ENCODE measurements around the gene PDLIM4.

The PDLIM4 gene

DNA sequence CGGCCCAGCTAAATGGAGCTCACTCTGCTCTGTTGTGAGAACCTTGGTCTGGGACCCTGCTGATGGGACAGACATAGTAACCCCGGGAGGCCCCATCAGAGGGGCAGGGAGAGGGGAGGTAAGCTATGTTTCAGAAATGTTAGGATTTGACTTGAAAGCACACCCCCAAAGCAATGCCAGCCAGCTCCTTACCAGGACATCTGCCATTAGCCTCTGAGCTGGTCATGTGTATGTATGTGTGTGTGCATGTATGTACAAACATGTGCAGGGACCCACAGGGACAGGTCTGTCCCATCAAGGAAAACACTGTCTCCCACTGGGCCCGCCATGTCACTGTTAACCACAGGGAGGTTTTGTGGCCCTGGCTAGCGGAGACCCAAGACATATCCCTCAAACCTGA lies 51.2 kb downstream of the PDLIM4 start:
- DNase-seq (ENCODE audit: extremely low spot score) = no peak
- POLR2A ChIA-PET = interaction anchor here (1.6 kb wide), 1 partner anchor 15 kb away, joined by 5 read pairs; the partner anchor contains the start of gene SLC22A4
- TF ChIP-seq SP1 (IDR thresholded peaks at IDR 0.05) (no peak), BHLHE40 (IDR thresholded peaks at IDR 0.05; ENCODE audit: borderline replicate concordance) (no peak), ARNT (IDR thresholded peaks at IDR 0.05) (no peak), HDGF (IDR thresholded peaks at IDR 0.05; ENCODE audit: borderline replicate concordance) (no peak), CTBP1 (IDR thresholded peaks at IDR 0.05; ENCODE audit: borderline replicate concordance) (no peak), FOXM1 (IDR thresholded peaks at IDR 0.05; ENCODE audit: borderline replicate concordance) (no peak), ELF4 (IDR thresholded peaks at IDR 0.05) (no peak), NFRKB (IDR thresholded peaks at IDR 0.05) (no peak)
- CTCF ChIA-PET = no interaction called here

DNA sequence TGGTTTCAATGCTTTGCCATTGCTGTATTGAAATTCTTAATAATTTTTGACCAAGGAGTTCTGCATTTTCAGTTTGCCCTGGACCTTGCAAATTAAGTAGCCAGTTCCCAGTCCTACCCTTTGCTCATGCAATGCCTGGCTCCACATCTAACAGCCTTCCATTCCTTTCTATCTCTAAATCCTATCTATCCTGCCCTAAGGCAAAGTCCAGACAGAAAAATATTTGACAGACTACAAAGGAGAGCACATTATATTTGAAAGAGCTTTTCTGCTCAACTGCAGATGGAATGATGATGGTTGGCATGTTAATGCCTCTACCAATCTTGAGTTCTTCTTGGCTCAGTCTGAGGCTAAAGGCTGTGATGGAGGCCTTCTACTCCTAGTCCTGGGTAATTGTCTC lies 52.2 kb downstream of the PDLIM4 start:
- ChIA-PET CTCF (no interaction called here), POLR2A (interaction anchor here (1.0 to 1.6 kb wide), 2 partner anchors 15 to 60 kb away, joined by 3 read pairs; partner anchors contain the start of genes SLC22A4 and SLC22A5)

DNA sequence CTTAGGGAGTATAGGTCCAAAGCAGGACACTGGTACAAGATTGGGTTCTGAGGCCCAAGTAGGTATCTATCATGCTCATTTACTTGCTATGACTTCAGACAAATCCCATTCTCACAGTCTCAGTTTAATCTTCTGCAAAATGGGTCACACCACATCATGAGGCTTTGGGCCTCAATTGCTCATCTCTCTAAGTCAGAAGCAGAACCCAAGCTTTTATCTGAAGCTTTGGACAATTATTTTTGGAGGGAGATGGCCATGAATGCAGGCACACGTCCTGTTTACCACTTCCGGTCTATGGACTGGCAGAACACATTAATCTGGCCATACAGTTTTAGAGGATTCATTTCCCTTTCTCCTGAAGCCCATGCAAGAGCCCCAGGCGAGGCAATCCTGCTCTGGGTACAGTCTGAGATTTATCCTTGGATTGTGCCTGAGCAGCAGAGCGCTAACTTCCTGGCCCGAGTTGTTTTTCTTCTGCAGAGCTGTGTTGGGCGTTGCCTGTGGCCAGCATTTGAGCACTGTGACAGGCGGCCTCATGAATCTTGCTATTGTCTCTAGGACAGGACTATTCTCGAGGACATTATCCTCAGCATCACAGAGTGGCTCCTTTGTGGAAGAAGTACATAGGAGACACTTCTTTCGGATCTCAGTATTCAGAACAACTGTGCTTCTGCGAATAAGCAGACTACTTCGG lies 52.8 kb downstream of the PDLIM4 start:
- ChIA-PET POLR2A (interaction anchor here (1.0 to 1.7 kb wide), 3 partner anchors 16 to 59 kb away, joined by 3 to 9 read pairs (median 3); partner anchors contain the start of genes SLC22A4 and SLC22A5), CTCF (no interaction called here)
- TF ChIP-seq SUZ12 (IDR thresholded peaks at IDR 0.05) (no peak), ZNF384 (IDR thresholded peaks at IDR 0.05) (no peak), LEF1 (IDR thresholded peaks at IDR 0.05; ENCODE audit: borderline replicate concordance) (no peak), ELF4 (IDR thresholded peaks at IDR 0.05) (no peak), FOXK2 (IDR thresholded peaks at IDR 0.05) (no peak), BHLHE40 (IDR thresholded peaks at IDR 0.05; ENCODE audit: borderline replicate concordance) (no peak), L3MBTL2 (conservative IDR thresholded peaks at IDR 0.05) (no peak), FOXA1 (IDR thresholded peaks at IDR 0.05) (no peak), FOXM1 (IDR thresholded peaks at IDR 0.05; ENCODE audit: borderline replicate concordance) (no peak), TARDBP (IDR thresholded peaks at IDR 0.05) (no peak), SP1 (IDR thresholded peaks at IDR 0.05) (no peak), ARNT (IDR thresholded peaks at IDR 0.05) (no peak), HDGF (IDR thresholded peaks at IDR 0.05; ENCODE audit: borderline replicate concordance) (no peak), CTBP1 (IDR thresholded peaks at IDR 0.05; ENCODE audit: borderline replicate concordance) (no peak), NFRKB (IDR thresholded peaks at IDR 0.05) (no peak)
- TF ChIP-seq, protein P1, sequence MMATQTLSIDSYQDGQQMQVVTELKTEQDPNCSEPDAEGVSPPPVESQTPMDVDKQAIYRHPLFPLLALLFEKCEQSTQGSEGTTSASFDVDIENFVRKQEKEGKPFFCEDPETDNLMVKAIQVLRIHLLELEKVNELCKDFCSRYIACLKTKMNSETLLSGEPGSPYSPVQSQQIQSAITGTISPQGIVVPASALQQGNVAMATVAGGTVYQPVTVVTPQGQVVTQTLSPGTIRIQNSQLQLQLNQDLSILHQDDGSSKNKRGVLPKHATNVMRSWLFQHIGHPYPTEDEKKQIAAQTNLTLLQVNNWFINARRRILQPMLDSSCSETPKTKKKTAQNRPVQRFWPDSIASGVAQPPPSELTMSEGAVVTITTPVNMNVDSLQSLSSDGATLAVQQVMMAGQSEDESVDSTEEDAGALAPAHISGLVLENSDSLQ (IDR thresholded peaks at IDR 0.05) = no peak
- DNase-seq (ENCODE audit: extremely low spot score) = no peak

More for the DNA sequence above, 52.2 kb downstream of the PDLIM4 start:
- no peak for DNase-seq (ENCODE audit: extremely low spot score)
- TF ChIP-seq HDGF (IDR thresholded peaks at IDR 0.05; ENCODE audit: borderline replicate concordance) = no peak
- TF ChIP-seq SP1 (IDR thresholded peaks at IDR 0.05) = no peak
- TF ChIP-seq FOXA1 (IDR thresholded peaks at IDR 0.05) = no peak
- TF ChIP-seq, protein P1 (IDR thresholded peaks at IDR 0.05) = no peak
- TF ChIP-seq NFRKB (IDR thresholded peaks at IDR 0.05) = no peak
- no peak for TF ChIP-seq L3MBTL2 (conservative IDR thresholded peaks at IDR 0.05)
- TF ChIP-seq FOXK2 (IDR thresholded peaks at IDR 0.05) = no peak
- no peak for TF ChIP-seq LEF1 (IDR thresholded peaks at IDR 0.05; ENCODE audit: borderline replicate concordance)
- no peak for TF ChIP-seq SUZ12 (IDR thresholded peaks at IDR 0.05)
- TF ChIP-seq ZNF384 (IDR thresholded peaks at IDR 0.05) = no peak
- TF ChIP-seq TARDBP (IDR thresholded peaks at IDR 0.05) = no peak
- no peak for TF ChIP-seq FOXM1 (IDR thresholded peaks at IDR 0.05; ENCODE audit: borderline replicate concordance)
- TF ChIP-seq ELF4 (IDR thresholded peaks at IDR 0.05) = no peak
- no peak for TF ChIP-seq BHLHE40 (IDR thresholded peaks at IDR 0.05; ENCODE audit: borderline replicate concordance)
- TF ChIP-seq CTBP1 (IDR thresholded peaks at IDR 0.05; ENCODE audit: borderline replicate concordance) = no peak

DNA sequence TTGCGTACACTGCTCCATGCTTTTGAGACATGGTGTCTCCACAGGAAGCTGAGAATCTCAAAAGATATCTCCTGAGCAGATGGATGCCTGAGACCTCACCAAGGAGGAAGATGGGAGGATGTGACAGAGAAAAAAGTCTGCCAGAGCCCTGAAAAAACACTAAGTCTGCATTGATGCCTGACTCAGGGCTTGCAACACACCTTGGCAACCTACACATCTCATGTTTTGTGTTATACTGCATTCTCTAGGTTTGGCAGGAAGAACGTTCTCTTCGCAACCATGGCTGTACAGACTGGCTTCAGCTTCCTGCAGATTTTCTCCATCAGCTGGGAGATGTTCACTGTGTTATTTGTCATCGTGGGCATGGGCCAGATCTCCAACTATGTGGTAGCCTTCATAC lies 55.9 kb downstream of the PDLIM4 start:
- no peak for DNase-seq (ENCODE audit: extremely low spot score)
- CTCF ChIA-PET = no interaction called here
- POLR2A ChIA-PET = interaction anchor here (0.8 kb wide), 1 partner anchor 19 kb away, joined by 4 read pairs; the partner anchor contains the start of gene SLC22A4
- TF ChIP-seq FOXM1 (IDR thresholded peaks at IDR 0.05; ENCODE audit: borderline replicate concordance) (no peak), SUZ12 (IDR thresholded peaks at IDR 0.05) (no peak), ARNT (IDR thresholded peaks at IDR 0.05) (no peak), ZNF384 (IDR thresholded peaks at IDR 0.05) (no peak), NFRKB (IDR thresholded peaks at IDR 0.05) (no peak), HDGF (IDR thresholded peaks at IDR 0.05; ENCODE audit: borderline replicate concordance) (no peak), TARDBP (IDR thresholded peaks at IDR 0.05) (no peak), FOXA1 (IDR thresholded peaks at IDR 0.05) (no peak), SP1 (IDR thresholded peaks at IDR 0.05) (no peak), LEF1 (IDR thresholded peaks at IDR 0.05; ENCODE audit: borderline replicate concordance) (no peak), BHLHE40 (IDR thresholded peaks at IDR 0.05; ENCODE audit: borderline replicate concordance) (no peak), L3MBTL2 (conservative IDR thresholded peaks at IDR 0.05) (no peak), CTBP1 (IDR thresholded peaks at IDR 0.05; ENCODE audit: borderline replicate concordance) (no peak), FOXK2 (IDR thresholded peaks at IDR 0.05) (no peak), ELF4 (IDR thresholded peaks at IDR 0.05) (no peak)
- TF ChIP-seq, protein P1 (IDR thresholded peaks at IDR 0.05) = no peak

DNA sequence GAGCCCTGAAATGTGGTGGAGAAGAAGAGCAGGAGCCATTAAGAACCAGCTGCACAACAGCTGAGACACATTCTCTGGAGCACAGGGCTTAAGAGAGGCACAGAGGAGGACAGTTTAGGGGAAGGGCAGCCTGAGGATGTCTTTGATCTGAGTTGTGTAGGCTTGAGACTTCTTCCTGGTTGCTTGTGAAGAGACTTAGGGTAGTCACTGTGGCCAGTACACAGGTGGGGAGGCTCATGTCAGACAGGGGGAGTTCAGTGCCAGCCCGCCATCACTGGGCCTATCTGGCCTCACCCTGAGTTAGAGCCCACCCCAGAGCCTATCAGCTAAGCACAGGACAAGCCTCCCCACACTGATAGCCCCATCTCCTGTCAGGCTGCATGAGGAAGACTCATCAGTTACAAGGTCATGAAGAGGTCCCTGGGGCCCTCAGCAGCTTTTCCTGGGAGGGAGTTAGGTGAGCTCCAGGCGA lies 56.5 kb downstream of the PDLIM4 start:
- TF ChIP-seq FOXK2 (IDR thresholded peaks at IDR 0.05) = no peak
- no peak for TF ChIP-seq SUZ12 (IDR thresholded peaks at IDR 0.05)
- no peak for TF ChIP-seq SP1 (IDR thresholded peaks at IDR 0.05)
- TF ChIP-seq BHLHE40 (IDR thresholded peaks at IDR 0.05; ENCODE audit: borderline replicate concordance) = no peak
- TF ChIP-seq L3MBTL2 (conservative IDR thresholded peaks at IDR 0.05) = no peak
- no peak for TF ChIP-seq HDGF (IDR thresholded peaks at IDR 0.05; ENCODE audit: borderline replicate concordance)
- TF ChIP-seq FOXM1 (IDR thresholded peaks at IDR 0.05; ENCODE audit: borderline replicate concordance) = no peak
- TF ChIP-seq, protein P1 (IDR thresholded peaks at IDR 0.05) = no peak
- TF ChIP-seq NFRKB (IDR thresholded peaks at IDR 0.05) = no peak
- CTCF ChIA-PET = no interaction called here
- no peak for DNase-seq (ENCODE audit: extremely low spot score)
- POLR2A ChIA-PET = interaction anchor here (0.8 to 1.4 kb wide), 2 partner anchors 20 kb away, joined by 4 read pairs; partner anchors contain the start of gene SLC22A4

Measured in HEK293T (cell line).